IMR-90 (cell line): ENCODE results near the gene RHOD. TPM values are rescaled to one million over a fixed set of nuclear protein-coding genes. Genes with fewer than 3 reads are reported as not detected.

Source experiments
- ATAC-seq: fragments of 200-7000 bp; cut with Tn5 transposase; 2 replicates; pipeline ENCODE4 v1.9.1; 2020; ENCODE audit warnings: low read depth, mild to moderate bottlenecking, moderate library complexity
- BruUV-seq: library from RNA; stranded (reverse); fragments of 400-500 nt; replicated peaks from 2 replicates; lab custom pipeline; 2021; lab: Mats Ljungman, UMichigan
- CTCF ChIA-PET: fragments of 300-600 bp; formaldehyde crosslinking; extraction: SDS; loops from one replicate; lab custom pipeline; 2021; ENCODE audit warnings: antibody characterized with exemption; lab: Yijun Ruan, JAX
- POLR2A ChIA-PET: fragments of 300-600 bp; sonication (Branson Sonifier 250); formaldehyde crosslinking; loops from one replicate; lab custom pipeline; 2022; ENCODE audit warnings: antibody characterized with exemption; ENCODE audit not compliant: unreplicated experiment; lab: Charles Lee
- DNase-seq: peaks from one replicate; pipeline ENCODE4 v3.0.0; 2013
- H2AFZ ChIP-seq: replicated peaks from 2 replicates; pipeline ENCODE3; 2013; ENCODE audit warnings: low read length, mild to moderate bottlenecking; ENCODE audit not compliant: poor library complexity
- H2AK5ac ChIP-seq: 2 replicates; pipeline ENCODE4 v1.6.1; 2013; ENCODE audit warnings: low read depth, low read length, inconsistent platforms
- H2AK9ac ChIP-seq: replicated peaks from 2 replicates; pipeline ENCODE3; 2013; ENCODE audit warnings: mild to moderate bottlenecking, low read depth, low read length, moderate library complexity; ENCODE audit not compliant: poor library complexity
- H2BK120ac ChIP-seq: 2 replicates; pipeline ENCODE4 v1.6.1; 2013; ENCODE audit warnings: low read depth, low read length, inconsistent platforms
- H2BK15ac ChIP-seq: 3 replicates; pipeline ENCODE4 v1.6.1; 2013; ENCODE audit warnings: low read depth, low read length, inconsistent platforms
- H2BK20ac ChIP-seq: 2 replicates; pipeline ENCODE4 v1.6.1; 2013; ENCODE audit warnings: low read depth, mild to moderate bottlenecking, inconsistent platforms, low read length, moderate library complexity
- H2BK5ac ChIP-seq: 2 replicates; pipeline ENCODE4 v1.6.1; 2013; ENCODE audit warnings: mild to moderate bottlenecking, low read depth, low read length, inconsistent platforms; ENCODE audit not compliant: poor library complexity, severe bottlenecking
- H3K14ac ChIP-seq: replicated peaks from 2 replicates; pipeline ENCODE4 v1.6.1; 2013; ENCODE audit warnings: low read depth, low read length, inconsistent platforms
- H3K18ac ChIP-seq: 2 replicates; pipeline ENCODE4 v1.6.1; 2013; ENCODE audit warnings: low read depth, low read length, control low read depth
- H3K23ac ChIP-seq: 2 replicates; pipeline ENCODE4 v1.6.1; 2013; ENCODE audit warnings: low read depth, low read length, inconsistent platforms
- H3K27ac ChIP-seq: 2 replicates; pipeline ENCODE4 v1.5.1; 2013; ENCODE audit warnings: mild to moderate bottlenecking, control low read depth, low read length; ENCODE audit not compliant: insufficient read depth
- H3K27me3 ChIP-seq: 2 replicates; pipeline ENCODE4 v1.6.1; 2013; ENCODE audit warnings: low read length; ENCODE audit not compliant: control insufficient read depth, insufficient read depth
- H3K36me3 ChIP-seq: 2 replicates; pipeline ENCODE4 v1.6.1; 2013; ENCODE audit warnings: low read length, mixed read lengths; ENCODE audit not compliant: control insufficient read depth, insufficient read depth
- H3K4ac ChIP-seq: 2 replicates; pipeline ENCODE4 v1.6.1; 2013; ENCODE audit warnings: low read depth, low read length, inconsistent platforms
- H3K4me1 ChIP-seq: 2 replicates; pipeline ENCODE4 v1.6.1; 2013; ENCODE audit warnings: low read length, mixed read lengths; ENCODE audit not compliant: control insufficient read depth, insufficient read depth
- H3K4me2 ChIP-seq: 2 replicates; pipeline ENCODE4 v1.6.1; 2013; ENCODE audit warnings: low read depth, mild to moderate bottlenecking, control low read depth, low read length, moderate library complexity
- H3K4me3 ChIP-seq: 2 replicates; pipeline ENCODE4 v1.5.1; 2013; ENCODE audit warnings: low read depth, mild to moderate bottlenecking, control low read depth, low read length, moderate library complexity; ENCODE audit not compliant: insufficient read depth
- H3K56ac ChIP-seq: 2 replicates; pipeline ENCODE4 v1.6.1; 2013; ENCODE audit warnings: low read length, inconsistent platforms; ENCODE audit not compliant: insufficient read depth; ENCODE audit errors: extremely low read depth
- H3K79me1 ChIP-seq, 2 experiments: 2 replicates each; pipeline ENCODE4 v1.6.1; 2013; ENCODE audit warnings: low read length in 2 of 2, inconsistent platforms in 1 of 2, low read depth in 1 of 2
- H3K9ac ChIP-seq: 2 replicates; pipeline ENCODE4 v1.6.1; 2013; ENCODE audit warnings: low read depth, low read length, control low read depth
- H3K9me1 ChIP-seq: 2 replicates; pipeline ENCODE4 v1.6.1; 2013; ENCODE audit warnings: low read length, inconsistent platforms; ENCODE audit not compliant: insufficient read depth
- H3K9me3 ChIP-seq: 2 replicates; pipeline ENCODE4 v1.6.1; 2013; ENCODE audit warnings: low read length; ENCODE audit not compliant: control insufficient read depth, insufficient read depth
- H4K20me1 ChIP-seq: 2 replicates; pipeline ENCODE4 v1.6.1; 2013; ENCODE audit warnings: low read length, inconsistent platforms; ENCODE audit not compliant: insufficient read depth
- H4K5ac ChIP-seq: 2 replicates; pipeline ENCODE4 v1.6.1; 2013; ENCODE audit warnings: mild to moderate bottlenecking, low read depth, low read length, control low read depth
- H4K8ac ChIP-seq, 2 experiments: 2 replicates each; pipeline ENCODE4 v1.6.1; 2013; ENCODE audit warnings: low read depth in 2 of 2, low read length in 2 of 2, control low read depth in 1 of 2, inconsistent platforms in 1 of 2
- H4K91ac ChIP-seq: 2 replicates; pipeline ENCODE4 v1.6.1; 2013; ENCODE audit warnings: low read depth, low read length, inconsistent platforms; ENCODE audit not compliant: insufficient read depth
- BHLHE40 ChIP-seq: fragments of 150-350 bp; IDR thresholded peaks from 2 replicates; pipeline ENCODE4 v1.6.1; 2016; ENCODE audit warnings: mild to moderate bottlenecking, low read depth, low read length
- CEBPB ChIP-seq: IDR thresholded peaks from 2 replicates; pipeline ENCODE4 v1.6.1; 2012; ENCODE audit warnings: low read depth, low read length, improper control_type of control experiment
- FOS ChIP-seq: fragments of 150-350 bp; IDR thresholded peaks from 2 replicates; pipeline ENCODE4 v1.6.1; 2016; ENCODE audit warnings: low read depth, low read length
- MAZ ChIP-seq: IDR thresholded peaks from 2 replicates; pipeline ENCODE4 v1.6.1; 2012; ENCODE audit warnings: low read depth, mild to moderate bottlenecking, low read length, improper control_type of control experiment, moderate library complexity, borderline replicate concordance
- RAD21 ChIP-seq: IDR thresholded peaks from 2 replicates; pipeline ENCODE4 v1.6.1; 2012; ENCODE audit warnings: low read length, improper control_type of control experiment
- RCOR1 ChIP-seq: IDR thresholded peaks from 2 replicates; pipeline ENCODE4 v1.6.1; 2012; ENCODE audit warnings: mild to moderate bottlenecking, low read length, improper control_type of control experiment; ENCODE audit not compliant: insufficient replicate concordance
- SMC3 ChIP-seq: fragments of 150-350 bp; IDR thresholded peaks from 2 replicates; pipeline ENCODE4 v1.6.1; 2016; ENCODE audit warnings: low read depth, mild to moderate bottlenecking, antibody characterized with exemption, low read length, moderate library complexity
- WGBS, 2 experiments: methylation state at CpG; one replicate each; pipeline versions ENCODE4 v1.1.5 to v1.1.7; 2013; ENCODE audit warnings: missing lambda C conversion rate in 2 of 2; ENCODE audit not compliant: insufficient read length in 1 of 2; ENCODE audit errors: extremely low coverage in 2 of 2; 5-methylcytosine and 5-hydroxymethylcytosine counted together
- dilution Hi-C: fragments of 300-500 bp; cut with HindIII; formaldehyde crosslinking; loops from one replicate; pipeline ENCODE4 v1.14.3; 2018; ENCODE audit warnings: low sequenced_read_pairs; ENCODE audit not compliant: unreplicated experiment
- in situ Hi-C: fragments of 300-500 bp; cut with MboI; formaldehyde crosslinking; loops from 3 replicates; pipeline ENCODE4 v1.14.3; 2019; ENCODE audit warnings: low sequenced_read_pairs, inconsistent platforms, mixed read lengths
- intact Hi-C: fragments of 100-400 bp; cut with micrococcal nuclease; formaldehyde crosslinking; loops from 2 replicates; pipeline ENCODE4 v1.10.0; 2022
- polyA plus RNA-seq, 3 experiments: library from polyadenylated mRNA; depleted of rRNA; stranded (reverse); fragments of >200 nt; gene quantifications; 2 replicates each; pipeline ENCODE4 v1.2.3, GENCODE V29; 2012; ENCODE audit warnings: low replicate concordance in 1 of 3
- total RNA-seq: library from RNA; depleted of rRNA; stranded (reverse); fragments of >200 nt; gene quantifications from 2 replicates; pipeline ENCODE4 v1.2.3, GENCODE V29; 2012

Gene RHOD
- total and polyA plus RNA-seq, 2 of the 4 experiments (the other 2 are of a cell fraction), result 4.7 to 10.9 TPM

DNA sequence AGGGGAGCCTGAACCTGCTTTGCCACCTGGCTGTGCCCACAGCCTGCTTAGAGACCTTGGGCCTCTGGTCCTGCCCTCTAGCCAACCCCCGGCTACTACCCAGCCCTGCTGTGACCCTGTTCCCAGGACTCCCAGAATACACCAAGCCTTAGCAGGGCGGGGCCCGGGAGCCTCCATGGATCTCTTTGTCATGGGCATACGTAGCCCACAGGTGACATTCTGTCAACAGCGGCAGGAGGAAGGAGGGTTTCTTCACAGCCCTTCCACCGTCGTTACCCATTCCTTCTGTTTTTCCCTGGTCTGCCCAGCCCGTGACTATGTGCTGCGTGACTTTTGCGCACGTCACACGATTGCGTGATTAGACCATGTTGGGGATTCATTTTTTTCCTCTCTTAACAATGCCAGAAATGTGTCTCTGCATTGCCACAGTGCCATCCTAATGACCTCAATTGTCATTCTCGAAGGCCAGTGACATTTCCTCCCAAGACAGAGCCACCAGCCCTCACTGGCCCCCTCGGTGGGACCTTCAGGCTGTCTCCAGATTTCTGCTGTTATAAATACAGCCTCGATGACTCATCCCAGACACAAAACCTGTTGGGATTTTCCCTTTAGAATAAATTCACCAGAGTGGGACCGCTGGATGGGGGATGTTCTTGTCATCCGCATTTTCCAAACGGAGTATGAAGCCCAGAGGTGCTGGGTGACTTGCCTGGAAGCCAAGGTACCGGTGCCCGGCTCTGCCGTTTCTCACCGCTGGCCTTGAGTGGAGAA is 24.7 kb upstream of the RHOD start (continued):
- peak; percentile 49 for TF ChIP-seq RCOR1
- no peak for TF ChIP-seq SMC3

DNA sequence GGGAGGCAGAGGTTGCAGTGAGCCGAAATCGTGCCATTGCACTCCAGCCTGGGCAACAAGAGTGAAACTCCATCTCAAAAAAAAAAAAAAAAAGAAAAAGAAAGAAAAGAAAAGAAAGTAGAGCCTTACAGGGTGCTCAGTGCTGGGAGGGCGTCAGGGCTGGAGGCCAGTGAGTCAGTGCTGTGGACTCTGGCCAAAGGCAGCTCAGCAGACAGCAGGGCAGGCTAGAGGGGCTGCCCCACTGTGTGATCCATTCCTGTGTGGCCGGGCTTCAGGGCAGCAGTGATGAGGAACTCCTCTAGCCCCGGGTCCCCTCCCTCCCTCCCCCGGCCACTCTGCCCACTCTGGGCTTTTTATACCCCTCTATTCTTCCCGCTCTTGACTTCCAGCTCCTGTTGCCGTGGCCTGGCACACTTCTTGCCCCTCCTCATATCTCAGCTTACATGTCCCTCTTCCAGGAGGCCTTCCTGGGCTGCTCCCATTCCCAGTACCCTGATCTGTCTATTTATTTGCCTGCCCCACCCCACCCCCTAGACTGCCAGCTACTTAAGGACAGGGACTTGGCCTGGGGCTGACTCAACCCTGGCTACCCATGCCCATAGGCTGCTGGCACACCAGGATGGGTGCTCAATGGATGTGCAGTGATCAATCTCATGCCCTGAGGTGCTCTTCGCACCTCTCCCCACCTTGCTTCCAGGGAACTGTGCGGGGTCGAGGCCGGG is 23.7 kb upstream of the RHOD start:
- BruUV-seq, result no TSS peak
- H3K9ac ChIP-seq, result no peak overlapping the region
- H2BK5ac ChIP-seq, result peak overlapping the region; percentile 81
- peak overlapping the region; percentile 76 for H2AFZ ChIP-seq
- TF ChIP-seq RAD21 (peak; percentile 28), MAZ (peak; percentile 54), FOS (peak; percentile 70; the same call in 1 of the 2 replicates), RCOR1 (no peak), BHLHE40 (0 out of 2 replicates have a peak, but pooled peaks have one; percentile 12), CEBPB (no peak)
- H3K4me2 ChIP-seq, result peak overlapping the region; percentile 71; the same call in 1 of the 2 replicates
- H3K9me3 ChIP-seq, result no peaks in the 10 kb centered on the region
- in situ Hi-C loops (no loop called here), intact Hi-C loops (loop anchor here (2.0 to 5.0 kb wide), 3 partner anchors 74 to 191 kb away; partner anchors contain the start of genes LRFN4, PC and RCE1), dilution Hi-C loops (no loop called here)
- 0 out of 2 replicates have a peak, but pooled peaks cover 2% of the 10 kb centered on the region for H3K27me3 ChIP-seq
- peak overlapping the region; percentile 35; the same call in 1 of the 2 replicates for H4K5ac ChIP-seq
- WGBS, 2 experiments, result no CpG with 5 or more reads among the region's 12 CpGs
- H3K18ac ChIP-seq, result peak overlapping the region; percentile 19; the same call in 1 of the 2 replicates
- peak overlapping the region; percentile 91 for H2AK9ac ChIP-seq
- H2BK120ac ChIP-seq, result peak overlapping the region; percentile 84
- no peak overlapping the region for H3K4me3 ChIP-seq
- H3K23ac ChIP-seq, result peak overlapping the region; percentile 49
- CTCF ChIA-PET, result no interaction called here
- peak overlapping the region; percentile 79 for H4K91ac ChIP-seq
- DNase-seq (peak; percentile 94), ATAC-seq (peak; percentile 88)
- peak overlapping the region; percentile 89 for H2BK20ac ChIP-seq
- peak overlapping the region; percentile 62 for H3K27ac ChIP-seq
- H3K79me1 ChIP-seq, result peaks cover 0 to 6% of the 10 kb centered on the region in 2 experiments; a peak in 1 of 4 replicates
- H3K4me1 ChIP-seq, result peaks cover 16% of the 10 kb centered on the region
- peak overlapping the region; percentile 93 for H3K4ac ChIP-seq
- H2AK5ac ChIP-seq, result peak overlapping the region; percentile 97
- H3K14ac ChIP-seq, result peak overlapping the region; percentile 83
- H4K20me1 ChIP-seq, result peaks cover 23% of the 10 kb centered on the region
- H3K56ac ChIP-seq, result no peak overlapping the region
- no peaks in the 10 kb centered on the region for H3K36me3 ChIP-seq
- POLR2A ChIA-PET, result no interaction called here
- peak overlapping the region; percentile 76; the same call in 2 of the 3 replicates for H2BK15ac ChIP-seq
- H4K8ac ChIP-seq, result peak overlapping the region; percentile 17 to 76; a peak in 3 of 4 replicates
- H3K9me1 ChIP-seq, result peaks cover 15% of the 10 kb centered on the region
